Activated T-helper 1 cell treated with anti-CD3 and anti-CD28 coated beads, Interleukin-12 subunit alpha, Interleukin-12 subunit beta, Interleukin-2, Interleukin-4 antibody, amounts not matched to agents 30 ng/mL and 10 ng/mL and 1 ng/mL, durations not matched to agents 14 hours and 24 hours and 36 hours (primary cell): ENCODE results near the gene PTPN12. TPM values are rescaled to one million over a fixed set of nuclear protein-coding genes. Genes with fewer than 3 reads are reported as not detected.

Source experiments
- DNase-seq: peaks from one replicate; pipeline ENCODE4 v3.0.0; 2021; ENCODE audit warnings: low spot score
- H3K27ac Mint-ChIP-seq: one replicate; pipeline ENCODE4 v1.8.0; 2021; ENCODE audit warnings: mild to moderate bottlenecking, mixed read lengths
- H3K27me3 Mint-ChIP-seq: one replicate; pipeline ENCODE4 v1.8.0; 2022; ENCODE audit warnings: mild to moderate bottlenecking, moderate library complexity, mixed read lengths; ENCODE audit not compliant: insufficient read depth
- H3K36me3 Mint-ChIP-seq: one replicate; pipeline ENCODE4 v1.8.0; 2021; ENCODE audit warnings: low read depth, mixed read lengths
- H3K4me1 Mint-ChIP-seq: one replicate; pipeline ENCODE4 v1.8.0; 2021; ENCODE audit warnings: low read depth, mixed read lengths
- H3K4me3 Mint-ChIP-seq: one replicate; pipeline ENCODE4 v1.8.0; 2021; ENCODE audit warnings: mild to moderate bottlenecking, moderate library complexity, mixed read lengths
- H3K9me3 Mint-ChIP-seq: one replicate; pipeline ENCODE4 v1.8.0; 2021; ENCODE audit warnings: mixed read lengths
- intact Hi-C: fragments of 100-400 bp; cut with micrococcal nuclease; formaldehyde crosslinking; loops from one replicate; pipeline ENCODE4 v1.15.1; 2024
- total RNA-seq: library from RNA; stranded (reverse); gene quantifications from 2 replicates; pipeline ENCODE4 v1.2.3, GENCODE V29; 2022

Gene PTPN12
- total RNA-seq, 1 donor from 2014 or later = 10.5 TPM

GRCh38 chr7:77542409-77542808 lies 5.3 kb downstream of the PTPN12 start:
- intact Hi-C loops = no loop called here
- DNase-seq = no peak
- H3K4me1 Mint-ChIP-seq = peaks cover 27% of the 10 kb centered on the region
- peaks cover 11% of the 10 kb centered on the region for H3K27me3 Mint-ChIP-seq
- no peak overlapping the region for H3K4me3 Mint-ChIP-seq
- H3K36me3 Mint-ChIP-seq = no peaks in the 10 kb centered on the region
- no peaks in the 10 kb centered on the region for H3K9me3 Mint-ChIP-seq
- no peak overlapping the region for H3K27ac Mint-ChIP-seq

DNA sequence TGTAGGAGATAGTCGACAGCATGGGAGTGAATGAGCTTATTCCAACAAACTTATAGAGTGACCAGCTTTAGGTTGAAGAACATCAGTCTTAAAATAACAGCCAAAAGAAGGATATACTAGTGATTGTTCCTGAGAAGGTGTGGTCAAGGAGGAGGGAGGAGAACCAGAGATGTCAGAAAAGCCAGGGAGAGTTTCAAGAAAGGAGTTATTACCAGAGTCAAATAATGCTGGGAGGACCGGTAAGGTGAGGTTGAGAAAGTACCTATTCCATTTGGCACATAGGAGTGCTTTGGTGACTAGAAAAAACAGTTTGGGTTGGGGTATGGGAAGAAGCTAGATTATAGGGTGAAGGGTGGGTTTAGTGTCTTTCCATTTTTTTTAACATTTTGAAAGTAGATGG lies 5.8 kb downstream of the PTPN12 start:
- Mint-ChIP-seq H3K27ac (no peak overlapping the region), H3K27me3 (peaks cover 14% of the 10 kb centered on the region), H3K36me3 (peaks cover 2% of the 10 kb centered on the region), H3K9me3 (no peaks in the 10 kb centered on the region), H3K4me3 (no peak overlapping the region), H3K4me1 (peaks cover 27% of the 10 kb centered on the region)
- DNase-seq = no peak
- intact Hi-C loops = no loop called here

DNA sequence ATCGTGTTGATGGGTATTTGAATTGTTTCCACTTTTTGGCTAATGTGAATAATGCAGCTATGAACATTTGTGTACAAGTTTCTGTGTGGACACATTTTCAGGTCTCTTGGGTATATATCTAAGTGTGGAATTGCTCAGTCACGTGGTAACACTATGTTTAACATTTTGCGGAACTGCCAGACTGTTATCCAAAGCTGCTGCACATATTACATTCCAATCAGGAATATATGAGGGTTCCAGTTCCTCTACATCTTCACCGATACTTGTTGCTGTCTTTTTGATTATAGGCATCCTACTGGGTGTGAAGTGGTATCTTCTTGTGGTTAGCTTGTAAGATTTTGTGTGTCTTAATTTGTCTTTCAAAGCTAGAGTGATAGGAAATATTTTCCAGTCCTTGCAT lies 6.8 kb downstream of the PTPN12 start:
- Mint-ChIP-seq H3K4me3 (no peak overlapping the region), H3K27ac (no peak overlapping the region), H3K4me1 (peaks cover 29% of the 10 kb centered on the region), H3K27me3 (peaks cover 10% of the 10 kb centered on the region), H3K9me3 (no peaks in the 10 kb centered on the region), H3K36me3 (peaks cover 2% of the 10 kb centered on the region)
- intact Hi-C loops = no loop called here
- DNase-seq = no peak

- DNase-seq = no peak
- Mint-ChIP-seq H3K4me1 (peaks cover 28% of the 10 kb centered on the region), H3K4me3 (no peak overlapping the region), H3K36me3 (peaks cover 2% of the 10 kb centered on the region), H3K27me3 (peaks cover 9% of the 10 kb centered on the region), H3K9me3 (no peaks in the 10 kb centered on the region), H3K27ac (no peak overlapping the region)
- intact Hi-C loops = no loop called here
Observed at GRCh38 chr7:77544518-77544917, 7.4 kb downstream of the PTPN12 start.

DNA sequence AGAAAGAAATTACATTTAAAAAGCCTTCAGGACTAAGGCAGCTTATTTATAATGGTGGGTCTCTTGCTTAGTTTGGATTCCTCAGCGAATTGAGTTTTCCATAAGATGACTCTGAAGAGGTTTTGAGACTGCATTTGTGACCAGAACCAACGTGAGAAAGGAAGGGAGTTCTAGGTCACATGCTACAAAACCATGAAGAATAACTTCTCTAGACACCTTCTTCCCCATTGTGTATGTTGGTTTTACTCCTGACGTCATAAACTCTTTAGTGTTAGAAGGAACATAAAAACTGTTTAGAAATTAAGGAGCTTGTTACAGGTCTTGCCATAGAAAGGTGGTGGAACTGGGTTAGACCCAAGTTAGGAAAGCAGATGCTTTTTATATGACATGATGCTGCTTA lies 11.1 kb downstream of the PTPN12 start:
- Mint-ChIP-seq H3K27me3 (peaks cover 3% of the 10 kb centered on the region), H3K4me3 (no peak overlapping the region), H3K9me3 (peaks cover 7% of the 10 kb centered on the region), H3K27ac (no peak overlapping the region), H3K4me1 (peaks cover 11% of the 10 kb centered on the region), H3K36me3 (peaks cover 2% of the 10 kb centered on the region)
- intact Hi-C loops = no loop called here
- no peak for DNase-seq

GRCh38 chr7:77549106-77549870 lies 12.2 kb downstream of the PTPN12 start:
- H3K27ac Mint-ChIP-seq = no peak overlapping the region
- H3K4me3 Mint-ChIP-seq = no peak overlapping the region
- no peak for DNase-seq
- peaks cover 14% of the 10 kb centered on the region for H3K9me3 Mint-ChIP-seq
- peaks cover 2% of the 10 kb centered on the region for H3K36me3 Mint-ChIP-seq
- peaks cover 5% of the 10 kb centered on the region for H3K4me1 Mint-ChIP-seq
- intact Hi-C loops = no loop called here
- peaks cover 3% of the 10 kb centered on the region for H3K27me3 Mint-ChIP-seq

DNA sequence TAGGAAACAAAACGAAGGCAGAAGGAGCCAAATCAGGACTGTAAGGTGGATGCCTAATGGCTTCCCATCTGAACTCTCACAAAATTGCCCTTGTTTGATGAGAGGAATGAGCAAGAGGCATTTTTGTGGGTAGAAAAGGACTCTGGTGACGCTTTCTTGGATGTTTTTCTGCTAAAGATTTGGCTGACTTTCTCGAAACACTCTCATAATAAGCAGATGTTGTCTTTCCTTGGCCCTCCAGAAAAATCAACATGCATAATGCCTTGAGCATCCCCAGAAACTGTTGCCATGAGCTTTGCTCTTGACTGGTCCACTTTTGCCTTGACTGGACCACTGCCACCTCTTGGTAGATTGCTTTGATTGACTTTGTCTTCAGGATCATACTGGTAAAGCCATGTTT lies 13.5 kb downstream of the PTPN12 start:
- intact Hi-C loops = no loop called here
- Mint-ChIP-seq H3K4me3 (no peak overlapping the region), H3K9me3 (peaks cover 14% of the 10 kb centered on the region), H3K27me3 (peaks cover 3% of the 10 kb centered on the region), H3K36me3 (peaks cover 2% of the 10 kb centered on the region), H3K4me1 (peaks cover 5% of the 10 kb centered on the region), H3K27ac (no peak overlapping the region)
- DNase-seq = no peak

- Mint-ChIP-seq H3K36me3 (no peaks in the 10 kb centered on the region), H3K4me3 (no peak overlapping the region), H3K27ac (no peak overlapping the region), H3K27me3 (no peaks in the 10 kb centered on the region), H3K9me3 (peaks cover 14% of the 10 kb centered on the region), H3K4me1 (peaks cover 5% of the 10 kb centered on the region)
- intact Hi-C loops = no loop called here
- no peak for DNase-seq
Observed at GRCh38 chr7:77553123-77553522, 16.0 kb downstream of the PTPN12 start.

- H3K27ac Mint-ChIP-seq = no peak overlapping the region
- no peak for DNase-seq
- no peak overlapping the region for H3K4me3 Mint-ChIP-seq
- H3K27me3 Mint-ChIP-seq = no peaks in the 10 kb centered on the region
- H3K9me3 Mint-ChIP-seq = peaks cover 5% of the 10 kb centered on the region
- intact Hi-C loops = no loop called here
- no peaks in the 10 kb centered on the region for H3K36me3 Mint-ChIP-seq
- no peaks in the 10 kb centered on the region for H3K4me1 Mint-ChIP-seq
Observed at GRCh38 chr7:77558284-77558967, 21.3 kb downstream of the PTPN12 start.

- DNase-seq = no peak
- intact Hi-C loops = no loop called here
- no peak overlapping the region for H3K4me3 Mint-ChIP-seq
- H3K4me1 Mint-ChIP-seq = no peaks in the 10 kb centered on the region
- H3K27ac Mint-ChIP-seq = no peak overlapping the region
- H3K27me3 Mint-ChIP-seq = no peaks in the 10 kb centered on the region
- no peaks in the 10 kb centered on the region for H3K9me3 Mint-ChIP-seq
- peaks cover 2% of the 10 kb centered on the region for H3K36me3 Mint-ChIP-seq
Observed at GRCh38 chr7:77561352-77561751, 24.3 kb downstream of the PTPN12 start.

GRCh38 chr7:77563275-77563674 lies 26.2 kb downstream of the PTPN12 start:
- H3K4me1 Mint-ChIP-seq = no peaks in the 10 kb centered on the region
- H3K4me3 Mint-ChIP-seq = no peak overlapping the region
- no peaks in the 10 kb centered on the region for H3K9me3 Mint-ChIP-seq
- no peak for DNase-seq
- no peak overlapping the region for H3K27ac Mint-ChIP-seq
- intact Hi-C loops = no loop called here
- peaks cover 2% of the 10 kb centered on the region for H3K36me3 Mint-ChIP-seq
- no peaks in the 10 kb centered on the region for H3K27me3 Mint-ChIP-seq

- DNase-seq = no peak
- no peaks in the 10 kb centered on the region for H3K27me3 Mint-ChIP-seq
Observed at GRCh38 chr7:77565917-77566316, 28.8 kb downstream of the PTPN12 start.

GRCh38 chr7:77566421-77566820 lies 29.3 kb downstream of the PTPN12 start:
- no peaks in the 10 kb centered on the region for H3K4me1 Mint-ChIP-seq
- H3K9me3 Mint-ChIP-seq = no peaks in the 10 kb centered on the region
- no peak overlapping the region for H3K27ac Mint-ChIP-seq
- intact Hi-C loops = no loop called here
- H3K27me3 Mint-ChIP-seq = no peaks in the 10 kb centered on the region
- H3K36me3 Mint-ChIP-seq = peaks cover 2% of the 10 kb centered on the region
- no peak overlapping the region for H3K4me3 Mint-ChIP-seq
- no peak for DNase-seq

More at GRCh38 chr7:77565917-77566316, 28.8 kb downstream of the PTPN12 start:
- H3K4me1 Mint-ChIP-seq = no peaks in the 10 kb centered on the region
- no peaks in the 10 kb centered on the region for H3K9me3 Mint-ChIP-seq
- H3K4me3 Mint-ChIP-seq = no peak overlapping the region
- no peak overlapping the region for H3K27ac Mint-ChIP-seq
- H3K36me3 Mint-ChIP-seq = peaks cover 2% of the 10 kb centered on the region
- intact Hi-C loops = no loop called here
